GM18858 (cell line): ENCODE results near the gene MAGI2.

Source experiments
- ATAC-seq: cut with Tn5 transposase; IDR thresholded peaks from one replicate; pipeline ENCODE4 v1.9.1; 2021; ENCODE audit not compliant: unreplicated experiment

MAGI2 gene

GRCh38 chr7:78207269-78207668, 1246.2 kb downstream of the MAGI2 start:
- no peak for ATAC-seq

GRCh38 chr7:78206769-78207168, 1246.7 kb downstream of the MAGI2 start:
- no peak for ATAC-seq

GRCh38 chr7:78203042-78203720, 1250.3 kb downstream of the MAGI2 start:
- ATAC-seq: no peak

GRCh38 chr7:78198756-78199155, 1254.7 kb downstream of the MAGI2 start:
- no peak for ATAC-seq

- ATAC-seq: no peak
Measured at GRCh38 chr7:78197447-78197846, 1256.0 kb downstream of the MAGI2 start.

- ATAC-seq: no peak
Measured at GRCh38 chr7:78195281-78195680, 1258.2 kb downstream of the MAGI2 start.

GRCh38 chr7:78194611-78195010, 1258.9 kb downstream of the MAGI2 start:
- no peak for ATAC-seq

GRCh38 chr7:78191475-78192079, 1261.9 kb downstream of the MAGI2 start:
- no peak for ATAC-seq

- ATAC-seq: no peak
Measured at GRCh38 chr7:78189762-78190161, 1263.7 kb downstream of the MAGI2 start.

GRCh38 chr7:78185149-78185745, 1268.2 kb downstream of the MAGI2 start:
- ATAC-seq: no peak

GRCh38 chr7:78184299-78184698, 1269.2 kb downstream of the MAGI2 start:
- no peak for ATAC-seq

GRCh38 chr7:78179827-78180477, 1273.5 kb downstream of the MAGI2 start:
- no peak for ATAC-seq

GRCh38 chr7:78179211-78179610, 1274.3 kb downstream of the MAGI2 start:
- ATAC-seq: no peak

GRCh38 chr7:78178319-78178718, 1275.1 kb downstream of the MAGI2 start:
- ATAC-seq: no peak

GRCh38 chr7:78176171-78176570, 1277.3 kb downstream of the MAGI2 start:
- ATAC-seq: no peak

GRCh38 chr7:78175330-78176100, 1278.0 kb downstream of the MAGI2 start:
- ATAC-seq: no peak

GRCh38 chr7:78173666-78174065, 1279.8 kb downstream of the MAGI2 start:
- ATAC-seq: no peak

- ATAC-seq: no peak
Measured at GRCh38 chr7:78172933-78173591, 1280.4 kb downstream of the MAGI2 start.

- ATAC-seq: no peak
Measured at GRCh38 chr7:78172267-78172757, 1281.2 kb downstream of the MAGI2 start.

- ATAC-seq: no peak
Measured at GRCh38 chr7:78171398-78171797, 1282.1 kb downstream of the MAGI2 start.
